GM18909 (cell line): ENCODE measurements around the gene FAM120A.

Experiments used
- ATAC-seq: cut with Tn5 transposase; IDR thresholded peaks from one replicate; pipeline ENCODE4 v1.9.1; 2021; ENCODE audit warnings: mild to moderate bottlenecking; ENCODE audit not compliant: unreplicated experiment, poor library complexity

Gene FAM120A

DNA sequence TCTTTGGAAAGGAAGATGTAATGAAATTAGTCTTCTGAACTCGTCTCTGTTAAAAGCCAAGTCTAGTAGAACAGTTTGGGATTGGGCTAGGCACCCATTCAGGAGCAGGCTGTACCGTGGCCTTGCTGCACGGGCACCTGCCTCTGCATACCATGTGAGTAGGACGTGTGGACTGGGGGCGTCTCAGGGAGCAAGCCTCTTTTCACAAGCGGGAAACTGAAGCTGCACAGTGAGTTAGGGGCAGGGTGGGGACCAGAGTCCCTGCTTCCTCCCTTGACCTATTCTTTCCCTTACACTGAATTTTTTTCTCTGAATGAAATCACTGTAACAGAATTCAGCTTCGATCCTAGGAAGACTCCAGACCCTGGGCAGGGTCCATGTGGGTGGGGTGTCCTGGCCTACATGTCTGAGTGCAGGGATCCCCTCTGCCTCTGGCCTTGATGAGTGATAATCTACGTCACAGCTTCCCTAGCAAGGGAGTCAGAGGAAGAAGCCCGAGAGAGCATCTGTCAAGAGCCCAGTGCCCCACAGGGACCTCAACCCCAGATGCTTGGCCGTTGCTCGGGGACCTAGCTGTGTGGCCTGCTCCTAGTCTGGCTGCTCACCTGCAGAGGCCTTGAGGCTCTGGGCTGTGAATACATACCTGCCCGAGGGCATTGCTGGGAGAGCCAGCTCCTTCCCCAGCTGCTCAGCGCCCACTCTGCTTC is 140.0 kb downstream of the FAM120A start:
- no peak for ATAC-seq

DNA sequence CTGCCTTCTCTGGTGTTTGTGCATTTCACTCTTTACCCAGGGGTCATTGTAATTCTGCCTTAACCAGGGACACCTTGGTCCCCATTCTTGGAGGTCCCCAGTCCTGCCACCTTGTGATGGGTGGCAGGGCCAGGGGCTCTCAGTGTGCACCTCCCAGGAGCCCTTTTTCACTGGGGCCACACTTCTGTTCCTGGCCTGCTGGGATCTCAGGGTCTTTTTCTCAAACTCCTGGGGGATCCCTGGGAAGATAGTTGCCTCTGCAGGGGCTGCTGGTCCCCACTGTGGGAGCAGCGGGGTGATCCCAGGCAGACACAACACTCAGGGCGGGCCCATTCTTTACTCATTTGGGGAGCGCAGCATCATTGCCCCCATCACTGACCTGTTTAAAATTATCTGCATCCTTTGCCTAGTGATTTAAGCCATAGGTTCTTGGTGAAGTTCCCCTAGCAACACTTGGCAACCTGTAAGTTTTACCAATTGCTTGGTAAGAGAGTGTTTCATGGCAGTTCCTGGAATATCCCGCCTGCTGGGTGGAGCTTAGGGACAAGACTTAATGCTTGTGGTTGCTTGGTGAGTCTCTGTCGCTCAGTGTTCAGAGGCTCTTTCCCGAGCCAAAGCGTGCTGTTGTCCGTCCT is 140.6 kb downstream of the FAM120A start:
- no peak for ATAC-seq

DNA sequence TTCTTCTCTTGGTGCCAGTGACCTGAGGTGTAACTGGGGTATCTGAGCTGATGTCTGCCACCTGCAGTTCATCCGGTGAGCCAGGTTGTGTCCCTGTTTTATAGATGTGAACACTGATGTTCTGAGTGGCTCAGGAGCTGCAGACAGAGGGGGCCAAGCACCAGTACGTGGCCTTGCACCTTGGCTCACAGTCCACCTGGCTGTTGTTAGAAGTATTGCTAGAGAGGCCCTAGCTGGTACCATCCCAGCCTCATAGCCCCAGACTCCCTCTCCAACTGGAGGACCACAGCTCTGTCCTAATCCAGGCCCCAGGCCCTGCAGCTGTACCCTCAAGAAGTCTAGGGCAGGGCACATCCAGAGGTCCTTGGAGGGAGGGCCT is 141.1 kb downstream of the FAM120A start:
- ATAC-seq, result no peak

DNA sequence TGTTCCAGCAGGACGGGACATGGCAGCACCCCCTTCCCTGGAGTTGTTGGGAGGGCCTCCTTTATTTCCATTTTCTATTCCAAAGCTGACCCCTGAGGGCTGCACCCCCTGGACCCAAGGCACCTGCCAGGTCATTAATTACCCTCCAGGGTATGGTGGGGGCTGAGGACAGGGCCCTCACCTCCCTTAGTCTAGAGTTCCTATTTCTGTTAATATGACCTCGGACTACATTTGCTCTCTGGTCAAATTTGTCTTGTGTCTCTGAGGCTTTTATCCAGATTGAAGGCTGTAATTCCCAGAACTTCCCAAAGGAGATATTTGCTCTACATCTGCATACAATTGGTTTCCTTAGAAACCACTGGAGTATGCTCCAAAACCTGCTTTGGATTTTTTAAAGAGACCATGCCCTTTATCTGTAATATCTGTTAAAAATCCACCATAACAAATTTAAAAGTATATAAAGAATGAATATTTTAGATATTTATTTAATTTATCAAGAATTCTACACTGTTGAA is 141.7 kb downstream of the FAM120A start:
- ATAC-seq, result no peak

DNA sequence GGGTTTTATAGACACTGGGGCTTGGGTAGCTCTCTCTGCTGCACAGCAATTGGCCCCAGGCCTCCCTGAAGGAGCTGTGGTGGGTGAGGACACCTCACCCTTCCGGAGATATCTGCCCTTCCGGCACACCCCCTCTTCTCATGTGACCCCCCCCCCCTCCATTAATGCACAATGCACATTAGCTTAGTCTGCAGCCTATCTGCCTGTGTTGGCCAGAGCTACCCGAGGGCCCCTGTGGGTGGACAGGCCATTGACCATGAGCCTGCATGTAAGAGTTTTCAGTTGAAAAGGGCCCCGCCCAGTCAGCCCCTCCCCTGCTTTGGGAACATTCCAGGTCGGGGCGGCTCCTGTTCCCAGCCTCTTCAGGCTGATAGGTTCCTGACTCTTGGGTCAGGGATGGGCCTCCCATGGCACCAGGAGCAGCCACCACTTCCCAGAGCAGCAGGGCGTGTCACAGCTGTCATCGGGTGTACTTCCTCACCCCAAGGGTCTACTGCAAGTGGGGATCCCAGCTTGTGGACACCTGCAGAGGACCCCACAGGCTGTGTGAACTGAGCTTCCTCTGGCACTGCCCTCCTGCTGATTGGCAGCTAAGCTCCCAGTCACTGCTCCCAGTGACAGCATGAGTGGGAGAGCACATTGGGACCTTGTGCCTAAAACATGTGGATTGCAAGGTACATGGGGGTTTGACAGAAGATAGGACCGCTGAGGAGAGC is 142.7 kb downstream of the FAM120A start:
- no peak for ATAC-seq

DNA sequence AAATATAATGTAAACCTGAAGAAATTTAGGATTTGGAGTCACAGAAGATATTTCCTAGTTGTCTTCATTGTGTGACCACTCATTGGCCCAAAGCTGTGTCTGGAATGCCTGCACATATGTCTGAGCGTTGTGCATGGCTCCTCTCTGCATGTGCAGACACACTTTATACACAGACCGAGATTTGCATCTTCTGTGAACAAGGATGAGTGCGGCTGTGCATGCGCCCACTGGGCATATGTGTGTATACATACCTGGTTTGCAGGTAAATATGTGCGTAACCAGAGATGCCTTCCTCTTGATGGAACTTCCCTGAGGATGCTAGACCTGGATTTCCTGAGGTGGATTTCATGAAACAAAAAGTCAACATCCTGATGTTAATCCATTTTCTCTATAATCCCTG is 144.0 kb downstream of the FAM120A start:
- no peak for ATAC-seq

DNA sequence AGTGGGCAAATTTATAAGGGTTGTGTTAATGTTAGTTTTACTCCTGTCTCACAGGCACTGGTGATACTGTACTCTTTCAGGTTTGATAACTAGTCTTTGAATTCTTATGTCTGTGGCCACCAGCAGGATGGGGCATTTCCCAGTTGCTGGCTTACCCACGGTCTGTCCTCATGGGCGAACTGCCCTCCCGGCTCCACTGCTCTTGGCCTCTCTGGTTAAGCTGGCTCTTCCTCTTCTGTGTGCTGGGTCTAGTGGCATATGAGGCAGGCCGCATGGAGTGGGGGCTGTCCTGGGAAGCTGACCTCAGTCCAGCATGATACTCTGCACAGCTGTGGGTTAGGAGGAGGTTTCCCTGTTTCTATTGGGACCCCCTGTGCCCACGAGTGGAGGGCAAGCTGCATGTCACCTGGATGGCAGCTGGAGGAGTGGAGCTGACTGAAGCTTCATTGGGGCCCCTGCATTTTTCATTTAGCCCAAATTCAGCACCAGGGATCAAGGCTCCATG is 144.4 kb downstream of the FAM120A start:
- no peak for ATAC-seq

DNA sequence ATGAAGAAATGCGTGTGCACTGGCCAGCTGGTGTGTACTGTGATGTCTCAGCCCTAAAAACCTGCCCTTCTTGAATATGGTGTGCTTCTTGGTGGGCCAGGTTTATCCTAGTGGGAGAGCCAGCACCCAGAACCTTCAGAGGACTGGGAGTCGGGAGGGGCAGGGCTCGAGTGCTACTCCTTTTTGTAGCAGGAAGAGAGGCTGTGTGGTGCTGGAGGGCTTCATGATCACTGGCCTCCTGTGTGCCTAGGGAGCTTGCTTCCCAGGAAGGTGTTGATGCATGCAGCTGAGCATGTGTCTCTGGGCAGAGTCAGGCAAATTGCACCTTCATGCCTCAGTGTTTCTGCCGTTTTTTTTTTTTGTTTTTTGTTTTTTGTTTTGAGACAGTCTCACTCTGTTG is 144.9 kb downstream of the FAM120A start:
- ATAC-seq, result no peak

DNA sequence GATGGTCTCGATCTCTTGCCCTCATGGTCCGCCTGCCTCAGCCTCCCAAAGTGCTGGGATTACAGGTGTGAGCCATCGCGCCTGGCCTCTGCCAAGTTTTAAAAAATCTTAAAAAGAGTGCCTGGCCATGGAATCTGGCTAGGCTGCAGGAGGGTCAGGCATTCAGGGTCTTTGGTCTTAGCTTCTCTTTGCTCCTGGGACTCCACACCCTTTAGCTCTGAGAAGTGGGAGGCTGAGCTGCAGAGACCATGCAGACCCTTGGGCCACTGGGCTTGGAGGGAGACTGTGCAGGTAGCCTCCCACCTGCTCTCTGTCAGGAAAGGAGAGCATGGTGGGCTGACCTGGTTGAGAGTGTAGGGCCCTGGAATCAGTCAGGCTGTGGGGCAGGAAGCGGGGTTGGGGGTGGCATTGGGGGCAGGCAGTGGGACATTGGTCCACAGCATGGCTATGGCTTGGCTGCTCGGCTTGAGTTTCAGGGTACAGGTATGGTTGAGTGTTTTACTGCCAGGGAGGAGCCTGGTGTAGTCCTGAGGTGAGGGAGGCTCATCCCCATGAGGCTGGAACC is 145.7 kb downstream of the FAM120A start:
- no peak for ATAC-seq

DNA sequence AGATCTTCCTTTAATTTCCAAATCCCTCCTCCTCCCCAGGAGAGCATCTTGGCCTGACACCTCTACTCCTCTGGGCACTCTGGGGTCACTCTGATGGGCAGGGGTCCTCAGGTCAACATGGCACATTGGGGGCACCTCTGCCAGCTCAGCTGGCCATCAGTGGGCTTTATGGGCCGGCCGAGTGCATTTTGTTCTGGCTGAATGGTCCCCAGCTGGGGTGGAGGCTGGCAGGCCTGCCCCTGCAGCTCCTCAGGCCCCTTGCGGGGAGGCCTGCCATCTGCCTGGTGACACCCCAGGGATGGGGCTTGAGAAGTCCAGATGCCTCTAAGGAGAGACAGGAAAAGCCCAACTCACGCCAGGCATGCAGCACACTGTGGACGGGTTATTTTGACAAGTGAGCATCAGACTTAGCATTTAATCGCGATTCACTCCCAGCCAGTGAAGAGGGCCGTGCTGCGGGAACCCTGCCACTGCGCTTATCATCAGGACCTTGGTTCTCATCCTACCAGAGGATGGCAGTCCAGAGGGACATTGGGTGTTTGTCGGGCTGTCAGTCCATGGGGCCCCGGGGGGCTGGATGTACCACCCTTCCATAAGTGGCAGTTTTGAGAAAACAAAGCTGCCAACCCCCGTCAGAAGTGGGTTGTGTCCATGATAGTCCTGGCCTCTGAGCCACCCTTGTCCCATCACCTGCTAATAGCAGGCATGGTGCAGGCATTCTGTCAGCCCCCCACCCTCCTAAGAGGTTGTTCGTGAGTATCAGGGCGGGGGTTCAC is 146.6 kb downstream of the FAM120A start:
- ATAC-seq, result no peak

DNA sequence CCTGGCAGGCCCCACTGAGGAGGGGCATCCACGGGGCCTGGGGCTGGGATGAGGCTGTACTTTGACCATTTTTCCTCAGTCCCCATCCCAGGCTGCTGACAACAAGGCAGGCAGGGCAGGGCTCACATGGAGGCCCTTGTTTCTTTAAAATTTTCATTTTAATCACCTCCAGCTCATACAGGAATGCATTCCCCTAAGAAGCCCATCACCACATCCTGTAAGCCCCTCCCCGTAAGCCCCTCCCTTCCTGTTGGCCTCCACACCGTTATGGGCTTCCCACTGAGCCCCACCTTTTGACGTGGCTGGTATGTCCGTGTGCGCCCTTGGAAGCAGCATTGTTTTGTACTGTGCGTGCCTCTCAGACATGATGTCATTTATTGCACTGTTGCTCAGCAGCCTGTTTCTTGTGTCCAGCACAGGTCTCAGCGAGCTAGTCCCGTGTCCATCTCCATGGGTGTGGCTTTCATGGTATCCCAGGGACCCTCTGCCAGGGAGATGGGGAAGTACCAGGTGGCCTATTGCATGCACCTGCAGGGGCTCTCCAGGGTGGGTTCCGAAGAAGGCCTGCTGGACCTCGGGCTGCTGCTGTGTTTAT is 147.3 kb downstream of the FAM120A start:
- ATAC-seq, result no peak

DNA sequence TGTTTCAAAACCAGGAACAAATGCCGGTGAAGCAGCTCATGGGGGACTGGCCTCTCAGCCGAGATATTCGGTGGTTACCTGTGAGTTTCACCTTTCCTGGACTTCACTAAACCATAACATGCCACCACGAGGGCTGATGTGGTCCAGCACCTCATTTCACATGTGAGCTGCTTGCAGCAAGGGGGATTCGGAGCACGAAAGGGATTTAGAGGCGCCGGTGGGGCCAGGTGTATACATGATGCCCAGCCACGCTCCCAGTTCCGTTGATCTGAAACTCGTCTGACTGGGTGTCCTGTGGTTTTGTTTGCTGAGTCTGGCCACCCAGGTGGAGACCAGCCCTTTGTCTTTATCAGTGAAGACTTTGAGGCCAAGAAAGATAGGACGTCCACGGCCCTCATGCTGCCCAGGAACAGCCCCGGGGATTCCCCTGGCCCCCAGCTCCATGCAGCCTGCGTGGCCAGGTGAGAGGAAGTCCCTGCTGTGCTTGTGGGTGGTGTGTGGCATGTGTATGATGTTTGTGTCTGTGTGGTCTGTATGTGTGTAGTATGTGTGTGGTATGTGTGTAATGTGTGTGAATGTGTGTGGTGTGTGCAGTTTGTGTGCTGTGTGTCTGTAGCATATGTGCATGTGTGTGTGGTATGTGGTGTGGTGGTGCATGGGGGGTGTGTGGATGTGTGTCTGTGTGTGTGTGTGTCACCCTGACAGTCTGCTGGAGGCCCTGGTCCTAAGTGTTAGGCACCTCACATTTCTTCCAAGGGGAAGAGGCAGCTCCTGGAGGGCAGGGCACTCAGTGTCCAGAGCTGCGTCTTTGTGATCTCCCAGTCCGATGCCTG is 148.3 kb downstream of the FAM120A start:
- ATAC-seq, result no peak

DNA sequence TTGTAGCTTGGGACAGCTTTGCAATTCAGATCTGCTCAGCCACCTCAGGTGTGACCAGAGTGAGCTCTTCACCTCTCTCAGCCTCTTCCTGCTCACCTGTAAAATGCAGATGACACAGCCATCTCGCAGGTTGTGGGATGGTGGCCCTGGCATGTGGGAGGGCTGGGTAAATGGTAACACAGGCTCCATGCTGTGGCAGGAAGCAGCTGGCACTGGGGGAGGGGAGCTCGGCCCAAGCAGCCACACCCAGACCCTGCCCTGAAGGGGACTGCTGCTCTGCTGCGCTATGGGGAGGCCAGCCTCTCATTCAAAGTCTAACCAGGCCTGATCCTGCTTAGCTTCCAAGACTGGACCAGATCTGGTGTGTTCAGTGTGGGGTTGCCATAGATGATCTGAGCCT is 149.0 kb downstream of the FAM120A start:
- no peak for ATAC-seq

DNA sequence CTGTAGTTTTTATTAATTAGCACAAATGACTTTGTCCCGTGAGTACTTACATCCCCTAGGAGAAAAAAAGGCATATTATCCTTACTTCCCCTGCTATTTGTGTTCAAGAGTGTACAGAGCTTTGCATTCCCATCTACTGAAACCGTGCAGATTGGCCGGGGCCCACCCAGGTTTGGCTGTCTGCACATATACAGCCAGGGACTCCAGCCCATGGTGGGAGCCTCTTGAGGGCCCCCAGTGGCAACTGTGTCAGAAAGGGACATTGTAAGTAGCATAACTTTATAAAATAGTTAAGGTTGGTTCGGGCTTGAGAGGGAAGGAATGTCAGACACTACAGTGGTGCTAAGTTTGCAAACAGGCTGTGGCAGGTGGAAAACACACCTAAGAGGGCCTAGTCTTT is 149.6 kb downstream of the FAM120A start:
- ATAC-seq, result no peak

DNA sequence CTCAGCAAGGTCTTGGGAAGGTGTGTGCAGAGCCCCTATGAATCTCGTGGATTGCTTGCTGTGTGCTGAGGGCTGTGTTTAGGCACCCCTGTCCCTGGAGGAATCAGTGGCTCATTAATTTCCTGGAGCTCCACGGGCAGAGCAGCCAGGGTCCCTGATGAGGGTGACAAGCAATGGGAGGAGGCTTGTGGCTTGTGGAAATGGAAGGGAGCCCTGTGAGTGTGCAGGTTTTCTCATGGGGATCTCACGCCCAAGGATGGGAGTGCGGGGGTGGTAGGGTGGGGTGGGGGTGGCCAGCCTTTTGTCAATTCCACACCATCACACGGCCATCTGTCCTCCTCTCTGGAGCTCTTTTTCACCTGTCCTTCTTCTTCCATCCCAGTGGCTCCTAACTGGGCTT is 150.2 kb downstream of the FAM120A start:
- ATAC-seq, result no peak

DNA sequence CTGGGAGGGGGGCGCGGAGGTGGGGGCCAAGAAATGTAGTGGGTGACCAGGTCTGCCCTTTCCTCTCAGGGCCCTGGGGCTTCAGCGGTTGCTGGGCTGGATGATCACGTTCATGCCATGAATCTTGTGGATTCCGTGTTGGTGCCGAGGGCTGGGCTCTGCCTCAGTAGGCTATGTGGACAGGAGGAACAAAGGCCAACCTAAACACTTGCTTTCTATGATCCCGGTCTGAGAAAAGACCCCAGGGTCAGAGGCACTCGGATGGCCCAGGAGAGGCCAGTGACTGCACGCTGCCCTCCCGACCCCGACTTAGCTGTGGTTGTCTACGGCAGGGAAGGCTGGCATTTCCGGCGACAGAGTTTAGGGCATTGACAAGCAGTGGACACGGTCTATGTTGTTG is 151.5 kb downstream of the FAM120A start:
- no peak for ATAC-seq

DNA sequence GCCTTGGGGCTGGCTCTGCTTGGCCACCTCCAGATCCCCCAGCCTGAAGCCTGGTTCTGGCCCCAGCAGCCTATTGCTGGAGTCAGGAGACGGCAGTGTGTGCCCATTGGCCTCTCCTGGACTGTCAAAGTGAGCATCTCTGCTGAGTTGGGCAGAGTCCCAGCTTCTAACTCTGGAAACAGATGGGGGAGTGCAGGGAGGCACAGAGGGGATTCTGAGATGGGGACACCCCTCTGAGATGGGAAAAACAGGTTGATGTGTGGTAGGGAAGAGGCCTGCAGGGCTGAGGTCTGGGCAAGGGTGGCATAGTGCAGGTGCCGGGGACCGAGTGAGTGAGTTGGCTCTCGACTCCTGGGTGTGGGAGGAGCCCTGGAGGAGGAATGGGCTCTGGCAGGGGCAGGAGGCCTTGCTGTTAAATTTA is 152.4 kb downstream of the FAM120A start:
- no peak for ATAC-seq

DNA sequence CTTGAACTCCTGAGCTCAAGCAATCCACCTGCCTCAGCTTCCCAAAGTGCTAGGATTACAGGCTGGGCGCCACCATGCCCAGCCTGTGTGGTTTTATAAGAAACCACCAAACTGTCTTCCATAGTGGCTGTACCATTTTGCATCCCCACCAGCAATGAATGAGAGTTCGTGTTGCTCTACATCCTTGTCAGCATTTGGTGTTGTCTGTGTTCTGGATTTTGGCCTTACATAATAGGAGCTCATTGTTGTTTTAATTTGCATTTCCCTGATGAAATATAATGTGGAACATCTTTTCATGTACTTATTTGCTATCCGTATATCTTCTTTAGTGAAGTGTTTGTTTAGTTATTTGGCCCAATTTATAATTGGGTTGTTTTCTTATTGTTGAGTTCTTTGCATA is 154.7 kb downstream of the FAM120A start:
- no peak for ATAC-seq

DNA sequence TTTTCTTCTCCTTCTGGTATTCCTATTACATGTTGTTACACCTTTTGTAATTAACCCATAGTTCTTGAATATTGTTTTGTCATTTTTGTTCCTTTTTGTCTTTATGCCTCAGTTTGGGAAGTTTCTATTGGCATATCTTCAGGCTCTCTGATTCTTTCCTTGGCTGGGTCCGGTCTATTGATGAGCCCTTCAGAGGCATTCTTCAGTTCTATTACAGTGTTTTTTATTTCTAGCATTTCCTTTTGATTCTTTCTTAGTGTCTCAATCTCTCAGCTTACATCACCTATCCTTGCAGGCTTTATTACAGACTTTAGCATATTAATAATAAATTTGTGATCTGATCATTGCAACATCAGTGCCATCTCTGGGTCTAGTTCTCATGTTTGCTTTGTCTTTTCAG is 158.7 kb downstream of the FAM120A start:
- ATAC-seq, result no peak
